ENCODE measurements around the gene ACTR3C.
"Not testable (repeated sequence)": the region's sequence is repeated elsewhere in the genome, so short reads cannot be mapped to it uniquely, and the experiment has no call there.

Gene ACTR3C

GRCh38 chr7:150219941-150220658 is 103.2 kb downstream of the ACTR3C start:
- not testable (repeated sequence) for H3K23ac ChIP-seq (ENCODE audit: low read length in 2 of 2); H3K27ac ChIP-seq (ENCODE audit: low read length, poor library complexity, severe bottlenecking); H3K18ac ChIP-seq (ENCODE audit: low read depth in 1 of 2, low read length in 2 of 2); H4K91ac ChIP-seq (ENCODE audit: low read length); H3K14ac ChIP-seq (ENCODE audit: low read length in 2 of 2); H3K9me3 ChIP-seq (ENCODE audit: control insufficient read depth, low read length); H2BK15ac ChIP-seq (ENCODE audit: low read depth, poor library complexity, severe bottlenecking); H3K27me3 ChIP-seq (ENCODE audit: control insufficient read depth in 1 of 2, insufficient read depth in 1 of 2, low read length in 2 of 2); H3K4me2 ChIP-seq (ENCODE audit: low read length, poor library complexity, severe bottlenecking); H3K36me3 ChIP-seq (ENCODE audit: control insufficient read depth in 1 of 2, insufficient read depth in 2 of 2, low read depth in 1 of 2, low read length in 2 of 2); H3K4ac ChIP-seq (ENCODE audit: low read depth in 1 of 2, low read length in 2 of 2); H3K9ac ChIP-seq (ENCODE audit: low read length); H4K8ac ChIP-seq (ENCODE audit: low read length); H3K4me1 ChIP-seq (ENCODE audit: control insufficient read depth, insufficient read depth, low read depth, low read length); H2BK120ac ChIP-seq (ENCODE audit: low read depth, low read length); H3K4me3 ChIP-seq (ENCODE audit: insufficient read depth in 1 of 2, low read depth in 1 of 2, low read length in 2 of 2); H3K79me1 ChIP-seq (replicated peaks; ENCODE audit: low read length, poor library complexity, severe bottlenecking); H2AK5ac ChIP-seq (ENCODE audit: low read length, severe bottlenecking); DNase-seq; H2AFZ ChIP-seq (ENCODE audit: low read depth, low read length); H2BK12ac ChIP-seq (ENCODE audit: low read length in 2 of 2); H2BK5ac ChIP-seq (ENCODE audit: low read depth, low read length, poor library complexity, severe bottlenecking)
- WGBS = 10% methylated on average over 15 of the region's 50 CpGs

- H2BK15ac ChIP-seq (ENCODE audit: low read depth, poor library complexity, severe bottlenecking); H3K79me1 ChIP-seq (replicated peaks; ENCODE audit: low read length, poor library complexity, severe bottlenecking); H3K4me2 ChIP-seq (ENCODE audit: low read length, poor library complexity, severe bottlenecking); H3K27me3 ChIP-seq (ENCODE audit: control insufficient read depth in 1 of 2, insufficient read depth in 1 of 2, low read length in 2 of 2); H3K23ac ChIP-seq (ENCODE audit: low read length in 2 of 2); H3K36me3 ChIP-seq (ENCODE audit: control insufficient read depth in 1 of 2, insufficient read depth in 2 of 2, low read depth in 1 of 2, low read length in 2 of 2); H2AFZ ChIP-seq (ENCODE audit: low read depth, low read length); H3K4ac ChIP-seq (ENCODE audit: low read depth in 1 of 2, low read length in 2 of 2); H3K9me3 ChIP-seq (ENCODE audit: control insufficient read depth, low read length); H3K14ac ChIP-seq (ENCODE audit: low read length in 2 of 2); H4K8ac ChIP-seq (ENCODE audit: low read length); DNase-seq; H3K4me1 ChIP-seq (ENCODE audit: control insufficient read depth, insufficient read depth, low read depth, low read length); H2BK120ac ChIP-seq (ENCODE audit: low read depth, low read length); H3K9ac ChIP-seq (ENCODE audit: low read length); H3K4me3 ChIP-seq (ENCODE audit: insufficient read depth in 1 of 2, low read depth in 1 of 2, low read length in 2 of 2); H3K27ac ChIP-seq (ENCODE audit: low read length, poor library complexity, severe bottlenecking); H2BK5ac ChIP-seq (ENCODE audit: low read depth, low read length, poor library complexity, severe bottlenecking); H2AK5ac ChIP-seq (ENCODE audit: low read length, severe bottlenecking); H4K91ac ChIP-seq (ENCODE audit: low read length); H3K18ac ChIP-seq (ENCODE audit: low read depth in 1 of 2, low read length in 2 of 2); H2BK12ac ChIP-seq (ENCODE audit: low read length in 2 of 2): not testable (repeated sequence)
- no CpG with 5 or more reads among the region's 1 CpG for WGBS
Measured at GRCh38 chr7:150206848-150207247, 116.5 kb downstream of the ACTR3C start.

DNA sequence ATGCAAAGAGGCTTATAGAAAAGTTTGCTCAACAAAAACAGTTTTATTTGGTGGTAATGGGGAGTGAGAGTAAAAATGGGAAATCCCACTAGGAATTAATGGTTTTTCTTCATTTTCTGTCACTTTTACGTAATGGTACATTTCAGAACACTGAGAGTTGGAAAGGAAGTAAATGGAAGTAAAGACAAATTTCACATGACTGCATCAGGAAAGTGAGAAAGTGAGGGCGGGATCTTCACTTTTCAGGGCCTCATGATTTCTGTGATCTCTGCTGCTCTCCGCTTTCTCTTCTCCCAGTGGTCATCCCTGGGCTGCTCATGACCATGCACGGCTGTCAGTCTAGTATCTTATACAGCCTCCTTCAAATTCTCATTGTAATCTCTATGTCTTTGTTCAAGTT is 117.5 kb downstream of the ACTR3C start:
- not testable (repeated sequence) for H2BK5ac ChIP-seq (ENCODE audit: low read depth, low read length, poor library complexity, severe bottlenecking); H2AK5ac ChIP-seq (ENCODE audit: low read length, severe bottlenecking); H3K36me3 ChIP-seq (ENCODE audit: control insufficient read depth in 1 of 2, insufficient read depth in 2 of 2, low read depth in 1 of 2, low read length in 2 of 2); H3K27me3 ChIP-seq (ENCODE audit: control insufficient read depth in 1 of 2, insufficient read depth in 1 of 2, low read length in 2 of 2); DNase-seq; H3K23ac ChIP-seq (ENCODE audit: low read length in 2 of 2); H3K14ac ChIP-seq (ENCODE audit: low read length in 2 of 2); H3K4me1 ChIP-seq (ENCODE audit: control insufficient read depth, insufficient read depth, low read depth, low read length); H2BK15ac ChIP-seq (ENCODE audit: low read depth, poor library complexity, severe bottlenecking); H3K9ac ChIP-seq (ENCODE audit: low read length); H3K4me2 ChIP-seq (ENCODE audit: low read length, poor library complexity, severe bottlenecking); H3K9me3 ChIP-seq (ENCODE audit: control insufficient read depth, low read length); H3K18ac ChIP-seq (ENCODE audit: low read depth in 1 of 2, low read length in 2 of 2); H4K91ac ChIP-seq (ENCODE audit: low read length); H2AFZ ChIP-seq (ENCODE audit: low read depth, low read length); H4K8ac ChIP-seq (ENCODE audit: low read length); H3K27ac ChIP-seq (ENCODE audit: low read length, poor library complexity, severe bottlenecking); H3K4me3 ChIP-seq (ENCODE audit: insufficient read depth in 1 of 2, low read depth in 1 of 2, low read length in 2 of 2); H2BK12ac ChIP-seq (ENCODE audit: low read length in 2 of 2); H2BK120ac ChIP-seq (ENCODE audit: low read depth, low read length); H3K4ac ChIP-seq (ENCODE audit: low read depth in 1 of 2, low read length in 2 of 2); H3K79me1 ChIP-seq (replicated peaks; ENCODE audit: low read length, poor library complexity, severe bottlenecking)
- WGBS = 80% methylated on average over 4 of the region's 4 CpGs

GRCh38 chr7:150204577-150204976 is 118.8 kb downstream of the ACTR3C start:
- not testable (repeated sequence) for H3K27ac ChIP-seq (ENCODE audit: low read length, poor library complexity, severe bottlenecking); H3K27me3 ChIP-seq (ENCODE audit: control insufficient read depth in 1 of 2, insufficient read depth in 1 of 2, low read length in 2 of 2); H4K8ac ChIP-seq (ENCODE audit: low read length); H3K4me3 ChIP-seq (ENCODE audit: insufficient read depth in 1 of 2, low read depth in 1 of 2, low read length in 2 of 2); H4K91ac ChIP-seq (ENCODE audit: low read length); H3K4ac ChIP-seq (ENCODE audit: low read depth in 1 of 2, low read length in 2 of 2); DNase-seq; H3K79me1 ChIP-seq (replicated peaks; ENCODE audit: low read length, poor library complexity, severe bottlenecking); H3K4me2 ChIP-seq (ENCODE audit: low read length, poor library complexity, severe bottlenecking); H3K23ac ChIP-seq (ENCODE audit: low read length in 2 of 2); H3K9me3 ChIP-seq (ENCODE audit: control insufficient read depth, low read length); H2AK5ac ChIP-seq (ENCODE audit: low read length, severe bottlenecking); H2AFZ ChIP-seq (ENCODE audit: low read depth, low read length); H2BK15ac ChIP-seq (ENCODE audit: low read depth, poor library complexity, severe bottlenecking); H3K4me1 ChIP-seq (ENCODE audit: control insufficient read depth, insufficient read depth, low read depth, low read length); H2BK12ac ChIP-seq (ENCODE audit: low read length in 2 of 2); H3K9ac ChIP-seq (ENCODE audit: low read length); H2BK5ac ChIP-seq (ENCODE audit: low read depth, low read length, poor library complexity, severe bottlenecking); H3K36me3 ChIP-seq (ENCODE audit: control insufficient read depth in 1 of 2, insufficient read depth in 2 of 2, low read depth in 1 of 2, low read length in 2 of 2); H2BK120ac ChIP-seq (ENCODE audit: low read depth, low read length); H3K18ac ChIP-seq (ENCODE audit: low read depth in 1 of 2, low read length in 2 of 2); H3K14ac ChIP-seq (ENCODE audit: low read length in 2 of 2)
- WGBS = 61% methylated on average over 7 of the region's 7 CpGs
